Loucy (cell line): ENCODE measurements around the gene TCN2.

Experiments
- H2AFZ ChIP-seq: fragments of 200-600 bp; sonication (generic); 2 replicates; pipeline ENCODE4 v1.6.0; 2016; ENCODE audit warnings: antibody characterized with exemption, mild to moderate bottlenecking, low read length, moderate library complexity
- H3F3A ChIP-seq: fragments of 200-600 bp; 2 replicates; pipeline ENCODE4 v1.6.0; 2016; ENCODE audit warnings: antibody characterized with exemption, low read depth, mild to moderate bottlenecking
- H3K27me3 ChIP-seq: fragments of 200-600 bp; sonication (generic); 2 replicates; pipeline ENCODE4 v1.6.1; 2014; ENCODE audit warnings: low read length, mild to moderate bottlenecking; ENCODE audit not compliant: insufficient read depth, poor library complexity, severe bottlenecking
- H3K36me3 ChIP-seq: fragments of 200-600 bp; sonication (generic); 2 replicates; pipeline ENCODE4 v1.6.1; 2016; ENCODE audit warnings: low read length; ENCODE audit not compliant: insufficient read depth
- H3K4me1 ChIP-seq: fragments of 200-600 bp; sonication (generic); 2 replicates; pipeline ENCODE4 v1.5.1; 2014; ENCODE audit warnings: low read length, mild to moderate bottlenecking; ENCODE audit not compliant: insufficient read depth, poor library complexity, severe bottlenecking
- H3K4me2 ChIP-seq: fragments of 200-600 bp; sonication (generic); 2 replicates; pipeline ENCODE4 v1.6.0; 2014; ENCODE audit warnings: antibody characterized with exemption, low read length, low read depth, mild to moderate bottlenecking; ENCODE audit not compliant: poor library complexity, severe bottlenecking
- H3K4me3 ChIP-seq: fragments of 200-600 bp; sonication (generic); 2 replicates; pipeline ENCODE4 v1.5.1; 2014; ENCODE audit warnings: low read length, mild to moderate bottlenecking, mixed read lengths; ENCODE audit not compliant: poor library complexity, severe bottlenecking
- H3K79me2 ChIP-seq: fragments of 200-600 bp; sonication (generic); 2 replicates; pipeline ENCODE4 v1.6.1; 2014; ENCODE audit warnings: low read length; ENCODE audit not compliant: insufficient read depth
- H3K9ac ChIP-seq: fragments of 200-600 bp; sonication (generic); 2 replicates; pipeline ENCODE4 v1.6.0; 2014; ENCODE audit warnings: mild to moderate bottlenecking, low read depth, low read length, moderate library complexity; ENCODE audit not compliant: poor library complexity, severe bottlenecking
- H3K9me2 ChIP-seq: fragments of 200-600 bp; sonication (generic); replicated peaks from 2 replicates; pipeline ENCODE4 v1.6.1; 2016; ENCODE audit warnings: low read depth, low read length, mixed read lengths
- H3K9me3 ChIP-seq: fragments of 200-600 bp; sonication (generic); 2 replicates; pipeline ENCODE4 v1.6.1; 2014; ENCODE audit warnings: mild to moderate bottlenecking, antibody characterized with exemption, low read length, low read depth; ENCODE audit not compliant: insufficient read depth
- H4K20me1 ChIP-seq: fragments of 200-600 bp; sonication (generic); 2 replicates; pipeline ENCODE4 v1.6.0; 2014; ENCODE audit warnings: antibody characterized with exemption, low read length, mild to moderate bottlenecking; ENCODE audit not compliant: insufficient read depth, poor library complexity, severe bottlenecking
- EZH2phosphoT487 ChIP-seq: fragments of 200-600 bp; IDR thresholded peaks from 2 replicates; pipeline ENCODE4 v1.6.1; 2018; ENCODE audit warnings: antibody characterized with exemption, mild to moderate bottlenecking, moderate library complexity, borderline replicate concordance
- TF ChIP-seq, protein P1 (sequence below): fragments of 200-600 bp; sonication (generic); conservative IDR thresholded peaks from 2 replicates; pipeline ENCODE4 v1.5.1; 2014; ENCODE audit warnings: mild to moderate bottlenecking, antibody characterized with exemption, low read length

TCN2 gene

GRCh38 chr22:30572210-30572609, 34.8 kb upstream of the TCN2 start:
- no peaks in the 10 kb centered on the region for H3K4me1 ChIP-seq
- no peaks in the 10 kb centered on the region for H4K20me1 ChIP-seq
- TF ChIP-seq EZH2phosphoT487 = no peak
- TF ChIP-seq, protein P1, sequence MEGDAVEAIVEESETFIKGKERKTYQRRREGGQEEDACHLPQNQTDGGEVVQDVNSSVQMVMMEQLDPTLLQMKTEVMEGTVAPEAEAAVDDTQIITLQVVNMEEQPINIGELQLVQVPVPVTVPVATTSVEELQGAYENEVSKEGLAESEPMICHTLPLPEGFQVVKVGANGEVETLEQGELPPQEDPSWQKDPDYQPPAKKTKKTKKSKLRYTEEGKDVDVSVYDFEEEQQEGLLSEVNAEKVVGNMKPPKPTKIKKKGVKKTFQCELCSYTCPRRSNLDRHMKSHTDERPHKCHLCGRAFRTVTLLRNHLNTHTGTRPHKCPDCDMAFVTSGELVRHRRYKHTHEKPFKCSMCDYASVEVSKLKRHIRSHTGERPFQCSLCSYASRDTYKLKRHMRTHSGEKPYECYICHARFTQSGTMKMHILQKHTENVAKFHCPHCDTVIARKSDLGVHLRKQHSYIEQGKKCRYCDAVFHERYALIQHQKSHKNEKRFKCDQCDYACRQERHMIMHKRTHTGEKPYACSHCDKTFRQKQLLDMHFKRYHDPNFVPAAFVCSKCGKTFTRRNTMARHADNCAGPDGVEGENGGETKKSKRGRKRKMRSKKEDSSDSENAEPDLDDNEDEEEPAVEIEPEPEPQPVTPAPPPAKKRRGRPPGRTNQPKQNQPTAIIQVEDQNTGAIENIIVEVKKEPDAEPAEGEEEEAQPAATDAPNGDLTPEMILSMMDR = no peak
- no peaks in the 10 kb centered on the region for H3K9me2 ChIP-seq
- no peaks in the 10 kb centered on the region for H3K27me3 ChIP-seq
- H3F3A ChIP-seq = no peaks in the 10 kb centered on the region
- H3K36me3 ChIP-seq = peaks cover 12% of the 10 kb centered on the region; the same call in 1 of the 2 replicates
- H3K4me3 ChIP-seq = no peak overlapping the region
- H3K79me2 ChIP-seq = no peaks in the 10 kb centered on the region
- no peak overlapping the region for H2AFZ ChIP-seq
- no peaks in the 10 kb centered on the region for H3K9me3 ChIP-seq
- no peak overlapping the region for H3K4me2 ChIP-seq
- no peak overlapping the region for H3K9ac ChIP-seq

DNA sequence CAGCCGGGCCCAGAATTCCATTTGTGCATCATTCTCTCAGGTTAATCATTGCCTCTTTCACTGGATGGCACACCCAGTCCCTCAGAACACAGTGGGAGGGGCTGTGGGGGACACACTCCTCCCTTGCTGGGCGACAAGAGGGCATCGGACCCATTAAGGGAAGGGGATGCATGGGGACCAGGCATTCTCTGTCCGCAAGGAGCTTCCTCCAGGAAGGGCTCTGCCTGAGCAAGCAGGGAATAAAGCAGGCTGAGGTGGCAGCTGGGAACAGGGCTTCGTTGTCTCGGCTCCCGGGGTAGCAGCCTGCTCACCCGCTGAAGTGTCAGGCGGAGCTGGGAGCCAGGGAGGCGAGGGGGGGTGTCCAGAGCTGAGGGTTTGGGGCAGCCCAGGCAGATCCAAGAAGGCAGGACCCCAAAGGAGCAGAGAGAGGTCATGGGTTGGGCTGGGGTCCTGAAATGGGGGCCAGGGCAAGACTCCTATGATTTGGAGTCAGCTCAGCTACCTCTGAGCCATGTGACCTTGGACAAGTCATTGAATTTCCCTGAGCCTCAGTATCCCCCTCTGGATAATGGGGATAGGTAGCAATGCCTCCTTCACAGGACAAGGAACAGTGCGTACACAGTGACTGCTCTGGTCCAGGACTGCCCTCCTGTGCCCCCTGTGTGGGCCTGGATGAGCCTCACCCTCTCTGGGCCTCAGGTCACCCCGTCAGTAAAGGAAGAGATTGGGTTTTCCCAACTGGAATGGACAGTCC, 34.0 kb upstream of the TCN2 start:
- no peaks in the 10 kb centered on the region for H3F3A ChIP-seq
- no peaks in the 10 kb centered on the region for H3K9me2 ChIP-seq
- no peak overlapping the region for H3K9ac ChIP-seq
- H3K4me3 ChIP-seq = no peak overlapping the region
- no peak overlapping the region for H3K4me2 ChIP-seq
- H3K36me3 ChIP-seq = peaks cover 17% of the 10 kb centered on the region; the same call in 1 of the 2 replicates
- no peak overlapping the region for H2AFZ ChIP-seq
- H4K20me1 ChIP-seq = no peaks in the 10 kb centered on the region
- TF ChIP-seq, protein P1 = no peak
- TF ChIP-seq EZH2phosphoT487 = no peak
- H3K79me2 ChIP-seq = no peaks in the 10 kb centered on the region
- H3K27me3 ChIP-seq = no peaks in the 10 kb centered on the region
- no peaks in the 10 kb centered on the region for H3K9me3 ChIP-seq
- no peaks in the 10 kb centered on the region for H3K4me1 ChIP-seq

DNA sequence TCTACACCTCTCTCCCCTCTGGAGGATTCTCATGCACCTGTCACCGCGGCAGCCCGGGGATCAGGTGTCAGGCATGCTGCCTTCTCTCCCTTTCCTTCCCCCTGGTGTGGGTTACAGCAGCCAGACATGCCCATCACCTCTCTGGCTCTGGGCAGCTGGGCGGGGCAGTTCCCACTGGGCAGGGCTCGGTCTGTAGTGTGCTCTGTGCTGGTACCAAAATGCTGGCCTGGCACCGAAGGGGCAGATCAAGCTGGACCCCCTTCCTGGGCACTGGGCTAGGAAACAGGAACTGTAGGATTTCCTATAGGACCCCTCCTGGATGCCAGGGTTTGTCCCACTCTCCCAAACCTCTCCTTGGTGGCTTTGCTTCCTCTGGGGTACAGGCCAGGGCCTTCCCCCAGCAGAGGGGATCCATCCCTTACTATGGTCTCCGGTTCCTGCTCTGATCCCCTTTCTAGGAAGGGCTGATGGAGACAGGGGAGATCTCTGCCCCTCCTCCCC, 33.3 kb upstream of the TCN2 start:
- Histone ChIP-seq H3K4me3 (no peak overlapping the region), H2AFZ (no peak overlapping the region), H3K9me3 (no peaks in the 10 kb centered on the region), H3K27me3 (no peaks in the 10 kb centered on the region), H3F3A (no peaks in the 10 kb centered on the region), H3K79me2 (no peaks in the 10 kb centered on the region), H3K9ac (no peak overlapping the region), H3K36me3 (peaks cover 23% of the 10 kb centered on the region; the same call in 1 of the 2 replicates), H3K4me2 (no peak overlapping the region), H3K9me2 (no peaks in the 10 kb centered on the region), H4K20me1 (no peaks in the 10 kb centered on the region), H3K4me1 (no peaks in the 10 kb centered on the region)
- TF ChIP-seq, protein P1 = no peak
- TF ChIP-seq EZH2phosphoT487 = no peak
